Astrocyte (in vitro differentiated cells and primary cell): ENCODE data around the gene WASF2.

Experiments used
- EZH2 ChIP-seq: IDR thresholded peaks from 2 replicates; pipeline ENCODE4 v1.6.1; 2012; ENCODE audit warnings: mild to moderate bottlenecking, low read length, inconsistent platforms; ENCODE audit not compliant: insufficient read depth
- TF ChIP-seq, protein P1 (sequence below): IDR thresholded peaks from 2 replicates; pipeline ENCODE4 v1.5.1; 2011; ENCODE audit warnings: low read depth, mild to moderate bottlenecking, inconsistent platforms, low read length, moderate library complexity; ENCODE audit not compliant: insufficient read depth

DNA sequence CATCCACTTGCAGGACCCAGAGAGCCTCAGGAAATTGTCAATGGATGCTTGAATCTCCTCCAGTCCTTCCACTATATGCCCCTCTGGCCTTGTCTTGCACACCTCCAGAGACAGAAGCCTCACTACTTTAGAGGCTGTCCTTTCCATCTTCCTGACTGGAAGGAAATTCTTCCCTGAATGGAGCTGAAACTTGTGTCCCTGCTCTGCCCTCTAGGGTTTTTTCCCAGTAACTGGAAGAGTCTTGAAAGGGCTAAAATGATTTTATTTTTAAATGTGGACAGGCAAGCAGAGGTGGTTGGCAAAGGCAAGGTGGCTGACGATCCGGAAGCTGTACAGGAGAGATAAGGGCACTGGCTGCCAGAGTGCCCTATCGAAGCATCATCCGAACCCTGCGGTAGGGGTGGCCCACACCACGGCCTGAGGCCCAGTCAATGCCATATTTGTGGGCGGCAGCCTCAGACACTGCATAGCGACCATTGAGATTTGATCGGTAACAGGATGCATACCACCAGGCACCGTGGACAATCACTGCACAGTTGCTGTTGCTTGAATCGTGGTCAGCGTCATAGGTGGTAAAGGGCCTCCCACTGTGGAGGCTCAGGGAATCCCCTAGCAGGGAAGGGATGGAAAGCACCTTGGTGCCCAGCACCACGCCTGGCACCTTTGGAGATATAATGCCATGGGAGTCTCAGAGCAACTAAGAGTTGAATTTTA lies 120.9 kb downstream of the WASF2 start:
- TF ChIP-seq, protein P1, sequence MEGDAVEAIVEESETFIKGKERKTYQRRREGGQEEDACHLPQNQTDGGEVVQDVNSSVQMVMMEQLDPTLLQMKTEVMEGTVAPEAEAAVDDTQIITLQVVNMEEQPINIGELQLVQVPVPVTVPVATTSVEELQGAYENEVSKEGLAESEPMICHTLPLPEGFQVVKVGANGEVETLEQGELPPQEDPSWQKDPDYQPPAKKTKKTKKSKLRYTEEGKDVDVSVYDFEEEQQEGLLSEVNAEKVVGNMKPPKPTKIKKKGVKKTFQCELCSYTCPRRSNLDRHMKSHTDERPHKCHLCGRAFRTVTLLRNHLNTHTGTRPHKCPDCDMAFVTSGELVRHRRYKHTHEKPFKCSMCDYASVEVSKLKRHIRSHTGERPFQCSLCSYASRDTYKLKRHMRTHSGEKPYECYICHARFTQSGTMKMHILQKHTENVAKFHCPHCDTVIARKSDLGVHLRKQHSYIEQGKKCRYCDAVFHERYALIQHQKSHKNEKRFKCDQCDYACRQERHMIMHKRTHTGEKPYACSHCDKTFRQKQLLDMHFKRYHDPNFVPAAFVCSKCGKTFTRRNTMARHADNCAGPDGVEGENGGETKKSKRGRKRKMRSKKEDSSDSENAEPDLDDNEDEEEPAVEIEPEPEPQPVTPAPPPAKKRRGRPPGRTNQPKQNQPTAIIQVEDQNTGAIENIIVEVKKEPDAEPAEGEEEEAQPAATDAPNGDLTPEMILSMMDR: no peak
- TF ChIP-seq EZH2: no peak
